GM18868 (cell line): ENCODE data around the gene FBLN5.
A peak's percentile ranks its signal among the peaks of the same experiment; 100 is the strongest.

Source experiments
- ATAC-seq: cut with Tn5 transposase; IDR thresholded peaks from one replicate; pipeline ENCODE4 v1.9.1; 2021; ENCODE audit warnings: mild to moderate bottlenecking, moderate library complexity; ENCODE audit not compliant: unreplicated experiment

The FBLN5 gene

GRCh38 chr14:91835197-91835919 lies 112.1 kb downstream of the FBLN5 start:
- ATAC-seq, result peak; percentile 27

GRCh38 chr14:91834571-91834970 lies 112.9 kb downstream of the FBLN5 start:
- no peak for ATAC-seq

GRCh38 chr14:91831337-91831736 lies 116.2 kb downstream of the FBLN5 start:
- ATAC-seq, result no peak

- ATAC-seq, result peak; percentile 91
Observed at GRCh38 chr14:91830777-91831176, 116.7 kb downstream of the FBLN5 start.

GRCh38 chr14:91829511-91829910 lies 118.0 kb downstream of the FBLN5 start:
- ATAC-seq, result no peak

- no peak for ATAC-seq
Observed at GRCh38 chr14:91827746-91828145, 119.7 kb downstream of the FBLN5 start.
